ENCODE measurements around the gene LMF2. TPM values are rescaled to one million over a fixed set of nuclear protein-coding genes. Genes with fewer than 3 reads are reported as not detected.
A peak's percentile ranks its signal among the peaks of the same experiment; 100 is the strongest.

LMF2 gene
- 42.4 and 52.2 TPM in 2 replicates for total RNA-seq (2014; rRNA removed)
- Bru-seq, nascent RNA, result percentile 51 among the genes with signal in this experiment
- BruChase-seq, experiment 1, labeled RNA remaining after a 6-hour chase, result percentile 71 among the genes with signal in this experiment
- percentile 63 among the genes with signal in this experiment for BruChase-seq, experiment 2, labeled RNA remaining after a 2-hour chase
- long read RNA-seq, transcript LMF2-202 (14 exons, 2,582 nt), result major isoform, 108 of 243 reads
- long read RNA-seq, partial matches to known transcripts, result 105 of 243 reads
- long read RNA-seq, other reads (novel, unspliced or antisense), result 30 of 243 reads

GRCh38 chr22:50507421-50507990 is at the start of gene LMF2:
Gene LMF2, minus strand, starts transcription at chr22:50507702. Its CDS starts 27 bp downstream, at chr22:50507675.
- Histone ChIP-seq H3K27ac (ENCODE audit: low read length) (peak within 1 kb of the TSS; percentile 56), H3K9ac (ENCODE audit: low read length) (peak within 1 kb of the TSS; percentile 95), H3K4me3 (ENCODE audit: low read length) (peak within 1 kb of the TSS; percentile 97), H3K4me2 (ENCODE audit: low read length) (peak within 1 kb of the TSS; percentile 95), H3K9me3 (ENCODE audit: low read length) (no peaks in the 10 kb centered on the region), H3K36me3 (ENCODE audit: low read depth, low read length) (no peaks in the 10 kb centered on the region), H3K9me2 (replicated peaks; ENCODE audit: low read length) (no peaks in the 10 kb centered on the region), H3K4me1 (ENCODE audit: insufficient read depth, low read length) (peaks cover 7% of the 10 kb centered on the region), H2AFZ (ENCODE audit: low read length) (peak within 1 kb of the TSS; percentile 81), H3K79me2 (ENCODE audit: low read length) (peaks cover 44% of the 10 kb centered on the region), H3F3A (ENCODE audit: low read length, unreplicated experiment) (no peaks in the 10 kb centered on the region), H3K27me3 (ENCODE audit: low read length) (no peaks in the 10 kb centered on the region), H4K20me1 (ENCODE audit: low read length) (no peaks in the 10 kb centered on the region)
- intact Hi-C loops (cut with micrococcal nuclease), result no loop called here
- POLR2A ChIA-PET (ENCODE audit: unreplicated experiment), result interaction anchor here (0.5 to 1.0 kb wide), 6 partner anchors 10 to 153 kb away, joined by 3 to 8 read pairs (median 5); partner anchors contain the start of gene SCO2
- CTCF ChIA-PET, result interaction anchor here (0.6 to 1.4 kb wide), 3 partner anchors 18 to 256 kb away, joined by 5 to 15 read pairs (median 8); partner anchors contain the start of genes HDAC10 and SCO2
- no peak for TF ChIP-seq CTCF (conservative IDR thresholded peaks at IDR 0.05; ENCODE audit: low read depth, low read length)
- ATAC-seq (peak; percentile 77), DNase-seq (peak; percentile 67)
- BruUV-seq (replicated peaks), result no TSS peak

GRCh38 chr22:50556703-50557102 is 49.2 kb upstream of the LMF2 start:
- ATAC-seq, result no peak
- no peak overlapping the region for H2AFZ ChIP-seq (ENCODE audit: low read length)
- CTCF ChIA-PET, result no interaction called here
- H3K27me3 ChIP-seq (ENCODE audit: low read length), result no peaks in the 10 kb centered on the region
- no peaks in the 10 kb centered on the region for H3K36me3 ChIP-seq (ENCODE audit: low read depth, low read length)
- H3K9ac ChIP-seq (ENCODE audit: low read length), result no peak overlapping the region
- H3K4me3 ChIP-seq (ENCODE audit: low read length), result no peak overlapping the region
- no peaks in the 10 kb centered on the region for H3K79me2 ChIP-seq (ENCODE audit: low read length)
- DNase-seq, result no peak
- no peaks in the 10 kb centered on the region for H4K20me1 ChIP-seq (ENCODE audit: low read length)
- no peaks in the 10 kb centered on the region for H3K4me1 ChIP-seq (ENCODE audit: insufficient read depth, low read length)
- H3K9me2 ChIP-seq (replicated peaks; ENCODE audit: low read length), result no peaks in the 10 kb centered on the region
- no TSS peak for BruUV-seq (replicated peaks)
- no peak overlapping the region for H3K4me2 ChIP-seq (ENCODE audit: low read length)
- POLR2A ChIA-PET (ENCODE audit: unreplicated experiment), result no interaction called here
- no peaks in the 10 kb centered on the region for H3K9me3 ChIP-seq (ENCODE audit: low read length)
- no peak for TF ChIP-seq EZH2phosphoT487 (IDR thresholded peaks at IDR 0.05; ENCODE audit: borderline replicate concordance, low read length)
- TF ChIP-seq CTCF (conservative IDR thresholded peaks at IDR 0.05; ENCODE audit: low read depth, low read length), result no peak
- no peak for TF ChIP-seq EZH2 (IDR thresholded peaks at IDR 0.05; ENCODE audit: low read length, unreplicated experiment)
- H3F3A ChIP-seq (ENCODE audit: low read length, unreplicated experiment), result no peaks in the 10 kb centered on the region
- H3K27ac ChIP-seq (ENCODE audit: low read length), result no peak overlapping the region
- intact Hi-C loops (cut with micrococcal nuclease), result no loop called here

- H3K9ac ChIP-seq (ENCODE audit: low read length), result no peak overlapping the region
- no peaks in the 10 kb centered on the region for H3K36me3 ChIP-seq (ENCODE audit: low read depth, low read length)
- no peak overlapping the region for H3K27ac ChIP-seq (ENCODE audit: low read length)
- DNase-seq, result no peak
- H3K27me3 ChIP-seq (ENCODE audit: low read length), result no peaks in the 10 kb centered on the region
- TF ChIP-seq EZH2phosphoT487 (IDR thresholded peaks at IDR 0.05; ENCODE audit: borderline replicate concordance, low read length) (no peak), EZH2 (IDR thresholded peaks at IDR 0.05; ENCODE audit: low read length, unreplicated experiment) (no peak), CTCF (conservative IDR thresholded peaks at IDR 0.05; ENCODE audit: low read depth, low read length) (no peak)
- ChIA-PET CTCF (no interaction called here), POLR2A (ENCODE audit: unreplicated experiment) (no interaction called here)
- H3K4me1 ChIP-seq (ENCODE audit: insufficient read depth, low read length), result no peaks in the 10 kb centered on the region
- no peak for ATAC-seq
- no peaks in the 10 kb centered on the region for H3K79me2 ChIP-seq (ENCODE audit: low read length)
- no peaks in the 10 kb centered on the region for H4K20me1 ChIP-seq (ENCODE audit: low read length)
- H3K4me3 ChIP-seq (ENCODE audit: low read length), result no peak overlapping the region
- H3K9me2 ChIP-seq (replicated peaks; ENCODE audit: low read length), result no peaks in the 10 kb centered on the region
- H2AFZ ChIP-seq (ENCODE audit: low read length), result no peak overlapping the region
- BruUV-seq (replicated peaks), result no TSS peak
- intact Hi-C loops (cut with micrococcal nuclease), result no loop called here
- H3K4me2 ChIP-seq (ENCODE audit: low read length), result no peak overlapping the region
- no peaks in the 10 kb centered on the region for H3K9me3 ChIP-seq (ENCODE audit: low read length)
- H3F3A ChIP-seq (ENCODE audit: low read length, unreplicated experiment), result no peaks in the 10 kb centered on the region
These were observed 45.8 kb upstream of the LMF2 start for GRCh38 chr22:50553310-50553709.
